GM19467 (cell line): ENCODE measurements around the gene TMEM259.

Experiments used
- ATAC-seq: cut with Tn5 transposase; IDR thresholded peaks from one replicate; pipeline ENCODE4 v1.9.1; 2021; ENCODE audit warnings: mild to moderate bottlenecking, moderate library complexity; ENCODE audit not compliant: unreplicated experiment

The TMEM259 gene

DNA sequence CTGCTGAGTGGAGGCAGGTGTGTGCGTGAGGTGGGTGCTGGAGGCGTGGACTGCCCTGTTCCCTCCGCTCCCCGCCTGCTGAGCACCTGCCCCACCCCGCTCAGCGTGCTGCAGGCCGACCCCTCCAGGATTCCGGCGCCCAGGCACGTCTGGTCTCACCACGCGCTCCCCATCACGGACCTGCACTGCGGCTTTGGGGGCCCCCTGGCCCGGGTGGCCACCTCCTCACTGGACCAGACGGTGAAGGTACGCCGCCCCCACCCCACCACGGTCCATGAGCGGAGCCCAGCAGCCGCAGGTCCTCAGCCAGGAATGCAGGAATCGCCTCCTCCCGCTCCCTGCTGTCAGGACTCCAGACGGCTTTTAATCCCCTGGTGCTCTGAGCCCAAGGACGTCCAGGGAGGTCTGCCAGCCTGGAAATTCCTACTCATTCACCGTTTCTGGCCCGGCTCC is 30.8 kb downstream of the TMEM259 start:
- ATAC-seq = no peak

DNA sequence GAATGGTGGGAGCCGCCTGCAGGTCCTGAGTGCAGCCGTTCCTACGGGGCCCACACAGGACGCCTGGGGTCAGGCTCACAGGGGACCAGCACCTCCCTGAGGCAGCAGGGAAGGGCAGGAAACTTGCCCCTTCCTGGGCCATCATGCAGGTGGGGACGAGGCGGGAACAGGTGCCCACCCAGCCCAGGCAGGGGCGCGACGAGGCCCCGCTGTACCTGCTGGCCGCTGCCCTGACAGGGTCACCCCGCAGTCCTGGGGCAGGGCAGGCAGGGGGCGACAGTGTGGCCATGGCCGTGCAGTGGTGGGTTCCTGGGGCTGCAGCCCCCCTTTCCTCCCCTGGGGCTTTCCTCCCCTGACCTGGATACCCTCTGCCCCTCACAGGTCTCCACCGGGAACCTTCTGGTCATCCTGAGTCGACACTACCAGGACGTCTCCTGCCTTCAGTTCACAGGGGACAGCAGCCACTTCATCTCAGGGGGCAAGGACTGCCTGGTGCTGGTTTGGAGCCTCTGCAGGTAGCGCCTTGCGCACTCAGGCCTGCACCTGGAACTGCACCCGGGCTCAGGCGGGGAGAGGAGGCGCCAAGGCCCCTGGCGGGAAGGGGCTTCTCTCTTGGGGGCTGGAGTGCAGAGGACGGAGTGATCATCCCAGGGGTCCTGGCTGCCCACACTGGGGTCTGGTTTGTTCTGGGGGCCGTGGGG is 31.4 kb downstream of the TMEM259 start:
- no peak for ATAC-seq

DNA sequence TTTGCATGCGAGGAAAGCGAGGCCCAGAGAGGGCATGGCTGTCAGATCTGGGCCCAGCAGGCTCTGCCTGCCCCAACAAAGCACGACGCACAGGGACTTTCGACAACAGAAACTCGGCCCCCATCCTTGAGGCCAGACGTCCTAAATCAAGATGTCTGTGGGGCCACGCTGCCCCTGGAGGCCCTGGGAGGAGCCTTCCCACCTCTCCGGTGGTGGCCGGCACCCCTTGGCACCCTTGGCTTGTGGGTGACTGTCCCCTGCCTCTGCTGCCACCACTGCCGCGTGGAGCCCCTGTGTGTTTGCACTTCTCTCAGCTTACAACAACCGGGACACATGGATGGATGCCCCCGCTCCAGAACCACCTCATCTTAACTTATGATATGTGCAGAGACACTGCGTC is 32.4 kb downstream of the TMEM259 start:
- ATAC-seq = no peak

DNA sequence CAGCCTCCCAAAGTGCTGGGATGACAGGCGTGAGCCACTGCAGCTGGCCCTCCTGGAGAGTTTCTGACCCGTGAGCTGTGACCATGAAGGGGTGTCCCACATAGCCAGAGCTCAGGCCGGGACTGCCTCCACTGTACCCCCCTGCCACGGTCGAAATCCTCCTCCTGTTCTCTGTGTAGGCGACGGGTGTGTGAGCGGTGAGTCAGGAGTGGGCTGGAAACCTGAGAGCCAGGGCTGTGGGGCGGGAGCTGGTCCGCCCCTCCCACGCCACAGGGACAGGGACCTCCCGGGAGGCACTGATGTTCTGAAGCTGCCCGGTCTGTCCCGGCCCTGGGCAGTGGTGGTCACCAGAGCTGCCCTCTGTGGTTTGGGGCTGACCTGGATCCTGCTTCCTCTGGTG is 32.8 kb downstream of the TMEM259 start:
- no peak for ATAC-seq

DNA sequence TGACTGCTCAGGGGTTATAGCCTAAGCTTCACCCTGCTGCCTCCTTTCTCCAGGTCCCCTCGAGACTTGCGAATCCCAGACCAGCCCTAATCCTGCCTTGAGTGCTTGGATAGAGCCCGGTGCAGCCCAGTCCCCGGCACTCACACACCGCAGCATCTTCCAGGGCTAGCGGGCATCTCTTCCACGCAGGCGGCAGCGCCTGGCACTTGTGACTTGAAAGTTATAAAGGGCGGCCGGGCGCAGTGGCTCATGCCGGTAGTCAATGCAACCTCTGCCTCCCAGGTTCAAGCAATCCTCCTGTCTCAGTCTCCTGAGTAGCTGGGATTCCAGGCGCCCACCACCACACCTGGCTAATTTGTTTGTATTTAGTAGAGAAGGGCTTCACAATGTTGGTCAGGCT is 34.8 kb downstream of the TMEM259 start:
- ATAC-seq = no peak

DNA sequence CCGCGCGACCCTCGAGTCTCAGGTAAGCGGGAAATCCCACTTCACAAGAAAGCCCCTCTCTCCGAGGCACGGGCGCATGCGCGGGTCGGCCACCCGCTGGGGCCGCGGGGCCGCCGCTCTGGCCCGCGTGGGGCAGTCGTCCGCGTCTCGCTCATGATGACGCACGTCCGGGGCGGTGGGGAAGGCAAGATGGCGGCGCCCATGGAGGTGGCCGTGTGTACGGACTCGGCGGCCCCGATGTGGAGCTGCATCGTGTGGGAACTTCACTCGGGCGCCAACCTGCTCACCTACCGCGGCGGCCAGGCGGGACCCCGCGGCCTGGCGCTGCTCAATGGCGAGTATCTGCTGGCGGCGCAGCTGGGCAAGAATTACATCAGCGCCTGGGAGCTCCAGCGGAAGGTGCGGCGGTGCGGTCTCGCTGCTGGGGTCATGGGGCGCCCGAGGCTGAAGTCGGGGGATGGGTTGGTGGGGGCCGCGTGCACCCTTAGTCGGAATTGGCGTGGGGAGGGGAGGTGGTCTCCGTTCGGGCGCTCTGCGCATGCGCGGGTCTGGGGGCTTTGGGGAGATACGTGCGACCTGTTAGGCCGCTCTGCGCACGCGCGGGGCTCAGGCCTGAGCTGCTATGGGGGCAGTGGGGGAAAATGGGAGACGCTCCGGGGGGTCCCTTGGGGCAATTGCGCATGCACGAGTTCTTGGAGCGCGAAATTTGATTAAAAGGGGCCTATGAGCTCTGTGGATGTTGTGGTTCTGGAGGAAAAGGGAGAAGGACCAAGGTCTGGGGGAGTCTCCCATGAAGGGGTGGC is 36.6 kb downstream of the TMEM259 start, which contains the start of gene WDR18:
Gene WDR18, plus strand, starts transcription at position 181 of the 803 bp plus-strand sequence. Its CDS starts 9 bp downstream, at position 190.
- ATAC-seq = peak; percentile 69

DNA sequence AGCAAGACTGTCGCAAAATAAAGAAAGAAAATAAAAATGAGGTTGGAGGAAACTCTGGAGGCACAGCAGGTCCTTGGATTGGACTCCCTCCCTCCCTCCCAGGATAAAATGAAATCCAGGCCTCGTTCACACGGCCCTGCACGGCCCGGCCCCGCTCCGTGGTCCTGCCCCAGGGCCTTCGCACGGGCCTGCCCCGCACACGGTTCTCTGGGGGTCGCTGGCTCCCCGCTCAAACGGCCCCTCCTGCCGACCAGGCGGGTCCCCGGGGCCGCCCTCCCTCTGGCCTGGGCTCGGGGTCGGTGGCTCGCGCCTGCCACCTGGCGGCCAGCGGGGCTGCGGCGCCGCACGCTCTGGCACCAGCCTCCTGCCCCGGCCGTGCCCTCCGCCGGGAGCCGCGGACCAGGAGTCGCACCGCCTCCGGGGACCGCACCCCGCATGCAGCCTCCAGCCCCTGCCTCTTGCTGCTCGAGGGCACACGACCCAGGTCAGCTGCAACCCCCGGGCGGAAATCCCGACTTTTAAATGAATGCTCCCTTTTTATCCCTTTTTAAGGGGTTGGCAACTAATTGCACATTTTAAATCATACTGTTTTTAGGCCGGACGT is 38.3 kb downstream of the TMEM259 start:
- ATAC-seq = peak; percentile 39

DNA sequence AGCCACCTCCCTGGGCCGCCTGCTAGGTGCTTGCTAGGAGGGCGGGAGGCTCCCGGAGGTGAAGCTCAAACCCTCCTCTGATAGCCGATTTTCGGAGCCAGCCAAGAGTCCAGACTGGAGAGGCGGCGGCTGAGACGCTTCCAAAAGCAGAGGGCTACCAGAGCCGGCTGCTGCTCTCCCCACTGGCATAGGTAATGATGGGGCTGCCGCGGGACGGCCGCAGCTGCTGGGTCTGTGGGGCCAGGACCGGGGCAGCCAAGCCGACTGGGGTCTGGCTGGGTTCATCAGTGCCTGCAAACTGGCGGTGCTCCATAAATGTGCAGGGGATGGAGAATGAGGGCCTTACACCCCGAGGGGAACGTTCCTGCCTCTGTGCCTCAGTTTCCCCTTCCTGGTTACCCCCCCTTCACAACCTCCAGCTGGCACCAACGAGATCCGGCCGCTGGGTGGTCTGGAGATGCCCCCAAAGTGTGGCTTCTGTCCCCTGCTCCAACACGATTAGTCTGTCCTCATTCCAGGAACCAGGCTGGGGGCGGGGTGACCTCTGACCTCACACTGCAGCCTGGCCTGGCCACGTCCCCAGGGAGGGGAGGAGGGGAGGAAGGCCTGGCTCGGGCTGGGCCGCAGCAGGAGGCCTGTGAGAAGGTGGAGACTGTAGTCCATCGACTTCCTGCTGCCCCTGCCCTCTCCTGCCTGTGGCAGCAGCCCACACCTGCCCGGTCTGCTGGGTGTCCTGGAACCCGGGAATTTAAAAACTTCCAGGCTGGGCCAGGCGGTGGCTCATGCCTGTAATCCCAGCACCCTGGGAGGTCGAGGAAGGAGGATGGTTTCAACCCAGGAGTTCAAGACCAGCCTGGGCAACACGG is 40.6 kb downstream of the TMEM259 start:
- no peak for ATAC-seq

DNA sequence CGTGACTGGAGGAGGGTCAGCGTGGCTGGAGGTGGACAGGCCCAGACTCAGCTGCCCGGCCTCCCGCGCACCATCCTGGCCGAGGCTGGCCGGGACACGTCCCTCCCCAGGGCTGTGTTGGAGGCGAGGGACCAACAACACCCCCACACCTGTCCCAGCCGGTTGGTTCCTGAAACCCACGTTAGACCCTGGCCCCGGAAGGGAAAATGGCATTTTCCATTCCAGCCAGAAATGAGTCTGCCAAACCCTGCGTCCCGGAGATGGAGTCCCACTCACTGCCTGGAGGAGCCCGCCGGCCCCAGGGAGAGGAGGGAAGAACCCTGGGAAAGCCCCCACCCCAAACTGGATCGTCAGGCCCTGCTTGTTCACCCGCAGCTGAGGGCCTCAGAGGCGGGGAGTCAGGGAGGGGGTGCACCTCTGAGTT is 41.6 kb downstream of the TMEM259 start:
- ATAC-seq = no peak

DNA sequence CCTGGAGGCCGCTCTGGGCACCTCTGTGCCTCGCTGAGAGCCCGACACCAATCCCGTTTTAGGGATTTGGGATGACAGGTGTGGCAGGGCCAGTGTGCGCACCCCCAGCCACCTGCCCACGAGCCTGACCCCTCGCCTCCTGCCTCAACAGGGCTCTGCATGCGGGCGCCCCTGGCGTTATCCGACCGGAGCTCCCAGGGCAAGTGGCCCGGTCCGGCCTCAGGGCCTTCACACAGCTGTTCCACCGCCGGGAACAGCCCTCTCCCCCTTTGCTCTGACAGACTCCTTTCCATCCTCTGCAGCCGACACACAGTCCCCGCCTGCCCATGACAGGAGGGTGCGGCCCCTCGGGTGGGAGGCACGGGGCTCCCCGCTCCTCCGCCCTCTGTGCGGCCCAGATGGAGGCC is 43.9 kb downstream of the TMEM259 start:
- ATAC-seq = no peak

DNA sequence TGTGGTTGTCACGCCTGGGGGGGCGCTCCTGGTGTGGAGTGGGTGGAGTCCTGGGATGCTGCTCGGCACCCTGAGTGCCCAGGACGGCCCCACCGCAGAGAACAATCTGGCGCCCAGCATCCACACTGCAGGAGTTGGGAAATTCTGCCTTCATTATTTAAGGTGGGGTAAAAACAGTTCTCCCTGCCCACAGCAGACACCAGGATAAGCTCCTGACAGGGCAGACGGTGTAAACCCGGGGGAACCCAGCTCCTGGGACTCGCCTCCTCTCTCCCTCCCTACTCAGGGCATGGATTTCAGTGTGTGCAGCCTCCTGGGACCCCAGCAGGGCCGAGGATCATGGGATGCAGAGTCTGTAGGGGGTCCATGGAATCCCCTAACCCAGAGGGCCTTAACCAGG is 44.4 kb downstream of the TMEM259 start:
- no peak for ATAC-seq

DNA sequence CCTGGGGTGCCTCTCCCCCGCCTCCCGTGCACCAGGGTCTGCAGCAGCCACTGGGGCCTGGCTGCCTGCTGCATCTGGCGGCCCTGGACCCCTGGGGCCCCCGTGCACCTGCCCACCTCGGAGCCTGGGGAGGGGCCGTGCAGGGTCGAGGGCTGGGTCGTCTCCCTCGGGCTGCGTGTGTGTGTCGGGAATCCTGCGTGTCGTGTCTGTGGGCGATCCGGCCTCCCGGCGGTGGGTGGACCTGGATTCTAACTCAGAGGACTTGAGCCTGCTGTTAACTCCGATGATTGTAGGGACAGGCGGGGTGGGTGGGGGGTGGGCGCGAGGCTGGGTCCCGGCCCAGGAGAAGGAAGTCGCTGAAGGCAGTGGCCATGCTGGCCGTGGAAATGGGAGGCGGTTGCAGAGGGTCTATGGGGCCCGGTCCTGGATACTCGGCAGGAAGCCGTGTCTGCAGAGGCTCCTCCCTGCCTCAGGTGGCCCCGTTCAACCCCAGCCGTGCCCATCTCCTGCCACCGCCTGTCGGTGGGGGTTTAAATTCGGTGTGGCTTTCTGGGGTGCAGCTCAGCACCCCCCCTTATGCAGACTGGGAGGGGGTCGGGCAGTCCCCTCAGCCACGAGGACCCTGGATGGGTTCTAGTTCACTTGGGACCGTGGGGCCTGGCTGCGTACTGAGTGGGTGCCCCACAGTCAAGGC is 46.2 kb downstream of the TMEM259 start:
- no peak for ATAC-seq

DNA sequence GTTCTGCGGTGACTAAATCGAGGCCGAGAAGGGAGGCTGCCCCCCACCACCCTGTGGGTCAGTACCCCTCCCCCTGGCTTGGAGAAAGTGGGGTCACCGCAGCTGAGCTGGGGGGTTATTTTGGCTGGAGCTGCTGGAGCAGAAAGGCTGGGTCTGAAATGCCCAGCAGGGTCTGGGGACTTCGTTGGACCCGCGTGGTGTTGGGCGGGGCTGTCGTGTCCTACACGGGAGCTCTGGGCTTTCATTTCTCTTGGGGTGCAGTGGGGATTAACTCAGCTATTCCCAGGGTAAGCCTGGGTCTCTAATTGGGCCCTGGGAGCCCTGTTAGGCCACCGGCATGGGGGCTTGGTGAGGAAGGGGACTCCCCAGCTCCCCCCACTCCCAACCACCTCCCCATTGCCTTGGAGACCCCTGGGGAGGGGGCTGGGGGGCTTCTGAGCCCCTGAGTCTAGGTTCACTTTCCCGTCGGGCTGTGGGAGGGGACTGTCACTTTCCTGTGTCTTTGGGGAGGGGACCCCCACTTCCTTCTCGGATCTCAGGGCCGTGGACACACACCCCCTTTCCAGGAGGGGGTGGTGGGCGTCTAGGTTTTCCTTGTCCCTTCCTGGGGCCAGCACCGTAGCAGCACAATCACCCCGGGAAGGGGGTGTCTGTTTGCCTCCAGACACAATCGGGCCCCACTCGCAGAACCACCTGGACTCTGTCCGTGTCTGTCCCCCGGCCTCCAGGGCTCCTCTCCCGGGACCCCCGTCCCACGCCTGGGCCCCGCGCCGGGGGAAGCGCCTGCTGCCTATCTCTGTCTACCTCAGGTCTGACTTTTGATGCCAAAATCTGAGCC is 47.0 kb downstream of the TMEM259 start:
- ATAC-seq = no peak

DNA sequence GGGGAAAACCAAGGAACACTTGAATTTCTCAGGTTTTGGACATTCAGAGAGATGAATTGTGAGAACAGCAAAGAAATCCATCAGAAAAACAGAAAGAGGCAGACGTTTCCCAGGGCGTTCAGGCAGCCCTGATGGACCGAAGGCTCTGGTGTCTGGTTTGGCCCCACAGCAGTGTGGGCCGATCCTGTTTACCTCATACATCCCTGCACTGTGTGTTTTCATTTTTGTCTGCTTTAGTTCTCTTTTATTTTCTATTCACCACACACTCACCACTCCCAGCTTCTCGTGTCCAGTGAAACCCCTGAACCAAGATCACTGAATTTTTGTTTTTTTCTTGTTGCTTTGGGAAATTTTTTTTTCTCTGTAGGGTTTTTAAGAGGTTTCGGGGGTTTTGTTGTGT is 48.6 kb downstream of the TMEM259 start:
- ATAC-seq = no peak

DNA sequence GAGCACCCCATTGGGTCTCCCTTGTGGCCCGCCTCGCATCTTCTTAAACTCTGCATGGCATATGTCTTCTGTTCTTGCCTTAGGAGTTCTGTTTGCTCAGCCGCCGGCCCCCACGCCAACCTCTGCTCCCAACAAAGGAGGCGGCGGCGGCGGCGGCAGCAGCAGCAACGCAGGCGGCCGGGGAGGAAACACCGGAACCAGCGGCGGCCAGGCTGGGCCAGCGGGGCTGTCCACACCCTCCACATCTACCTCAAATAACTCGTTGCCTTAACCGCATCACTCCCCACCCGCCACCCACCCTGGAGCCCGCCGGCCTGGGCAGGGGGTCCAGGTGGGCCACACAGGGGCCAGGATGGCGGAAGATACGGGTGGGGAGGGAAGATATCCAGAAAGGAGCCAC is 49.1 kb downstream of the TMEM259 start:
- no peak for ATAC-seq

DNA sequence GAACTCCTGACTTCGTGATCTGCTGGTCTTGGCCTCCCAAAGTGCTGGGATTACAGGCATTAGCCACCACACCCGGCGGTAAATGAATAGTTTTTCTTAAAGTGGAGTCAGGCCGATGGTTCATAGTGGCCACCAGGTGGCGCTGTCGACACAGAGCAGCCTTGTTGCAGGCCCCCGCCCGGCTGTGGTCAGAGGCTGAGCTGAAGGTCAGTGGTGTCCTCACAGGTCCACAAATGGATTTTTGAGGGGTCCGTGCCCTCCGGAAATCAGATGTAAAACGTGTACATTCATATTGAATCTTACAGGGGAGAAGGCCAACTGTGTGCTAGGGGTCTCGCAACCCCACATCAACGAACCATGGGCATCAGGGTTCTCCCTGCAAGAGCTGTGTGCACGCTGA is 50.2 kb downstream of the TMEM259 start:
- ATAC-seq = no peak

DNA sequence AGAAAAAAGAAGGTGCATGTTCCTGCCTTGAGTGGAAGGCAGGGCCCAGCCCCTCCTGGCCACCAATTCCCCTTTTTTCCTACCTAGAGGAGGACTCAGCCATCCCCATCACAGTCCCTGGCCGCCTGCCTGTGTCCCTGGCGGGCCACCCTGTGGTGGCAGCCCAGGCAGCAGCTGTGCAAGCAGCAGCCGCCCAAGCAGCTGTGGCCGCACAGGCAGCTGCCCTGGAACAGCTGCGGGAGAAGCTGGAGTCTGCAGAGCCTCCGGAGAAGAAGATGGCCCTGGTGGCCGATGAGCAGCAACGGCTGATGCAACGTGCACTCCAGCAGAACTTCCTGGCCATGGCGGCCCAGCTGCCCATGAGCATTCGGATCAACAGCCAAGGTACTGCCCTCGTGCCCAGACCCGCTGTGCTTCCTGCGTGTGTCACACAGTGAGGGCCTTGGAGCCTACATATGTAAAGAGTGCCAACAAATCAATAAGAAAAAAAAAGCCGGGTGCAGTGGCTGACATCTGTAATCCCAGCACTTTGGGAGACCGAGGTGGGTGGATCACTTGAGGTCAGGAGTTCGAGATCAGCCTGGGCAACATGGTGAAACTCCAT is 54.3 kb downstream of the TMEM259 start:
- ATAC-seq = no peak

DNA sequence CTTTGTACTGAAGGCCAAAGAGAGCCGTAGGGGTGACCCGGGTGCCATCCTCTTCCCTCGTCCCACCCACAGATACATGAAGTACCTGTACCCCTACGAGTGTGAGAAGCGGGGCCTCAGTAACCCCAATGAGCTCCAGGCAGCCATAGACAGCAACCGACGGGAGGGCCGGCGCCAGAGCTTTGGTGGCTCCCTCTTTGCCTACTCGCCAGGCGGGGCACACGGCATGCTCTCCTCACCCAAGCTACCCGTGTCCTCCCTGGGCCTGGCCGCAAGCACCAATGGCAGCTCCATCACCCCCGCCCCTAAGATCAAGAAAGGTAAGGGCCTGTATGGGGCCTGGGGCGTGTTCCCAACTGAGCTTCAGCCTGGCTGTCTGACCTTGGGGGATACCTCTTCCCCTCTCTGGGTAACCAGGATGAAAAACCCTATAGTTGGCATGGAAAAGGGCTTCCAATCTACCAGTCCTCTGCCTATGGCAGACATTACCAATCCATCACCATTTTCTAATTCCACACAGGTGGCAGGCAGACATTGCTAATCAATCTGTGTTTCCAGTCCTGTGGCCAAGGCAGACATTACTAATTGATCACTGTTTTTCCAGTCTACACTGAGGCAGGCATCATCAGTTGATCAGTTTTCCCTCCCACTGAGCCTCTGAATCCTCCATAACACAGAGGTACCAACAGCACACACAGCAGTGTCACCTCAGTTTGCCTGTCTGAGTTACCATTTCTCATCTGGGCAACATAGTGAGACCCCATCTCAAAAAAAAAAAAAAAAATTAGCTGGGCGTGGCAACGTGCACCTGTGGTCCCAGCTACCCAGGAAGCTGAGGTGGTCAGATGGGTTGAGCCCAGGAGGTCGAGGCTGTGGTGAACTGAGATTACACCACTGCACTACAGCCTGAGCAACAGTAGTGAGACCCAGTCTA is 55.9 kb downstream of the TMEM259 start:
- no peak for ATAC-seq
